ENCODE data around the gene RUBCNL. TPM values are rescaled to one million over a fixed set of nuclear protein-coding genes. Genes with fewer than 3 reads are reported as not detected.

Gene RUBCNL
- 2.8 and 20.0 TPM in 2 replicates for total RNA-seq

GRCh38 chr13:46387064-46387851 lies at the start of gene RUBCNL:
Gene RUBCNL (minus strand): TSS chr13:46387252. CDS start chr13:46372475, 14,777 bp downstream.

Other genes starting within 250 kb of the RUBCNL start
- gene LCP1, start 205.1 kb downstream of the RUBCNL start, total RNA-seq = 2.7 and 4.7 TPM in 2 replicates
- 0.22 and 0.50 TPM in 2 replicates for gene LRRC63, start 175.3 kb downstream of the RUBCNL start, total RNA-seq
- gene LRCH1, start 165.9 kb upstream of the RUBCNL start, total RNA-seq = 9.2 and 10.4 TPM in 2 replicates